GM23338 (cell line): ENCODE measurements around the gene PAX2. TPM values are rescaled to one million over a fixed set of nuclear protein-coding genes. Genes with fewer than 3 reads are reported as not detected.

Experiments used
- ATAC-seq: fragments of 200-7000 bp; cut with Tn5 transposase; 3 replicates; pipeline ENCODE4 v1.9.1; 2020
- DNase-seq: peaks from one replicate; pipeline ENCODE4 v3.0.0-alpha.2; 2015; ENCODE audit warnings: low spot score
- H2AFZ ChIP-seq: fragments of 200-600 bp; sonication (generic); 2 replicates; pipeline ENCODE4 v1.8.0; 2016; ENCODE audit warnings: antibody characterized with exemption, mild to moderate bottlenecking, moderate library complexity
- H3F3A ChIP-seq: fragments of 200-600 bp; sonication (generic); replicated peaks from 2 replicates; pipeline ENCODE4 v1.8.0; 2017; ENCODE audit warnings: antibody characterized with exemption, mixed run types, low read depth
- H3K27ac ChIP-seq: fragments of 200-600 bp; sonication (generic); 2 replicates; pipeline ENCODE4 v1.6.1; 2016; ENCODE audit warnings: low read depth
- H3K27me3 ChIP-seq: fragments of 200-600 bp; sonication (generic); 2 replicates; pipeline ENCODE4 v1.8.0; 2016; ENCODE audit warnings: mild to moderate bottlenecking, mixed run types, moderate library complexity; ENCODE audit not compliant: insufficient read depth
- H3K36me3 ChIP-seq: fragments of 200-600 bp; sonication (generic); 2 replicates; pipeline ENCODE4 v1.8.0; 2016; ENCODE audit warnings: mild to moderate bottlenecking; ENCODE audit not compliant: insufficient read depth
- H3K4me1 ChIP-seq: fragments of 200-600 bp; sonication (generic); 2 replicates; pipeline ENCODE4 v1.8.0; 2016; ENCODE audit warnings: mild to moderate bottlenecking, moderate library complexity; ENCODE audit not compliant: insufficient read depth
- H3K4me2 ChIP-seq: fragments of 200-600 bp; sonication (generic); 2 replicates; pipeline ENCODE4 v1.7.1; 2017; ENCODE audit warnings: mixed run types
- H3K4me3 ChIP-seq: fragments of 200-600 bp; sonication (generic); 2 replicates; pipeline ENCODE4 v1.6.1; 2016; ENCODE audit warnings: mixed run types
- H3K79me2 ChIP-seq: fragments of 200-600 bp; sonication (generic); replicated peaks from 2 replicates; pipeline ENCODE4 v1.8.0; 2017; ENCODE audit warnings: mild to moderate bottlenecking; ENCODE audit not compliant: insufficient read depth
- H3K9me2 ChIP-seq: fragments of 200-600 bp; sonication (generic); 2 replicates; pipeline ENCODE4 v1.8.0; 2017; ENCODE audit not compliant: insufficient read depth
- H4K20me1 ChIP-seq: fragments of 200-600 bp; sonication (generic); replicated peaks from 2 replicates; pipeline ENCODE4 v1.8.0; 2017; ENCODE audit warnings: mild to moderate bottlenecking; ENCODE audit not compliant: insufficient read depth
- H3K27ac Mint-ChIP-seq: 2 replicates; pipeline ENCODE4 v1.8.0; 2020; ENCODE audit warnings: inconsistent platforms, mild to moderate bottlenecking, moderate library complexity, mixed read lengths
- H3K27me3 Mint-ChIP-seq: 3 replicates; pipeline ENCODE4 v1.8.0; 2022; ENCODE audit warnings: low read depth, mild to moderate bottlenecking, moderate library complexity, mixed read lengths, inconsistent platforms; ENCODE audit not compliant: insufficient read depth, poor library complexity
- H3K36me3 Mint-ChIP-seq: 3 replicates; pipeline ENCODE4 v1.8.0; 2021; ENCODE audit warnings: low read depth, mild to moderate bottlenecking, inconsistent platforms, moderate library complexity, mixed read lengths
- H3K4me1 Mint-ChIP-seq: 3 replicates; pipeline ENCODE4 v1.8.0; 2020; ENCODE audit warnings: mild to moderate bottlenecking, inconsistent platforms, mixed read lengths
- H3K4me3 Mint-ChIP-seq: 3 replicates; pipeline ENCODE4 v1.8.0; 2021; ENCODE audit warnings: moderate library complexity, mild to moderate bottlenecking, inconsistent platforms, mixed read lengths
- H3K9me3 Mint-ChIP-seq: 3 replicates; pipeline ENCODE4 v1.8.0; 2020; ENCODE audit warnings: moderate library complexity, mild to moderate bottlenecking, inconsistent platforms, mixed read lengths
- CREB1 ChIP-seq: fragments of 250-450 bp; sonication (Bioruptor Pico); IDR thresholded peaks from 2 replicates; pipeline ENCODE4 v1.5.0; 2020; ENCODE audit warnings: low read depth, mild to moderate bottlenecking, moderate library complexity
- EZH2phosphoT487 ChIP-seq: fragments of 200-600 bp; sonication (generic); IDR thresholded peaks from one replicate; pipeline ENCODE4 v1.8.1; 2018; ENCODE audit warnings: antibody characterized with exemption; ENCODE audit not compliant: unreplicated experiment
- JUNB ChIP-seq: IDR thresholded peaks from one replicate; pipeline ENCODE4 v1.6.1; 2016; ENCODE audit warnings: antibody characterized with exemption; ENCODE audit not compliant: unreplicated experiment
- NANOG ChIP-seq: IDR thresholded peaks from 2 replicates; pipeline ENCODE4 v1.6.1; 2016; ENCODE audit warnings: antibody characterized with exemption, borderline replicate concordance
- POLR2AphosphoS5 ChIP-seq: IDR thresholded peaks from 2 replicates; pipeline ENCODE4 v1.6.1; 2016; ENCODE audit warnings: antibody characterized with exemption, low read depth
- STAT1 ChIP-seq: IDR thresholded peaks from one replicate; pipeline ENCODE4 v1.6.1; 2016; ENCODE audit warnings: antibody characterized with exemption; ENCODE audit not compliant: unreplicated experiment
- ZNF114 ChIP-seq: fragments of 250-450 bp; sonication (Bioruptor Pico); IDR thresholded peaks from 2 replicates; pipeline ENCODE4 v1.5.0; 2020; ENCODE audit warnings: mild to moderate bottlenecking, moderate library complexity
- polyA plus RNA-seq: library from polyadenylated mRNA; unstranded; fragments of >200 nt; fragmentation: Nextera tagmentation; extraction: Ambion mirVana; gene quantifications from 2 replicates; pipeline ENCODE4 v1.2.1, GENCODE V29; 2016
- total RNA-seq: library from RNA; depleted of rRNA; stranded (reverse); fragments of >200 nt; shearing (Covaris generic); gene quantifications from 2 replicates; pipeline ENCODE4 v1.2.3, GENCODE V29; 2014
- TF ChIP-seq, protein P1 (sequence below), 2 experiments: fragments of 200-600 bp in 1 of 2; sonication (generic) in 1 of 2; conservative IDR thresholded peaks; 2 replicates each; pipeline versions ENCODE4 v1.5.1 to v1.6.1; 2016 to 2017; ENCODE audit warnings: antibody characterized with exemption in 2 of 2, low read depth in 2 of 2, mild to moderate bottlenecking in 2 of 2, moderate library complexity in 1 of 2
- TF ChIP-seq, protein P2 (sequence below): fragments of 250-450 bp; sonication (Bioruptor Pico); IDR thresholded peaks from 2 replicates; pipeline ENCODE4 v1.5.0; 2020; ENCODE audit warnings: mild to moderate bottlenecking, moderate library complexity
- TF ChIP-seq, protein P3 (sequence below): IDR thresholded peaks from one replicate; pipeline ENCODE4 v1.6.1; 2018; ENCODE audit warnings: antibody characterized with exemption; ENCODE audit not compliant: unreplicated experiment
- TF ChIP-seq, protein P4 (sequence below): IDR thresholded peaks from 2 replicates; pipeline ENCODE4 v1.6.1; 2016; ENCODE audit warnings: antibody characterized with exemption

The PAX2 gene
- total and polyA plus RNA-seq, 2 experiments from 2014 or later, result not detected

DNA sequence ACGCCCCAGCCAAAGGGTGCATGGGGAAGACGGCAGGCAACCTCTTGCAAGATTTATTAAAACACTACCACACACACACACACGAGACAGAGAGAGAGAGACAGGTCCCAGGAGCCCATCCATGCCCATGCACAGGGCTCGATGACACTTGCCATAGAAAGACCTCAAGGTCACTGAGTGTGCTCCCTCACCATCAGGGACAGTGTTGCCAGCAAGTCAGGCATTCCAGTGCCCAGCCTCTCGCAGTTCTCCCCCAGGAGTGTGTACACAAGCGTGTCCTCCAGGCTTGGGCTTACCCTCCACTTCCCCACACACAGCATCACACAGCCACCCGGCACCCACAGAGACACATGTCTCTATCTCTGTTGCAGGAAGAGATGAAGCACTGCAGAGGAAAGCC, 120.6 kb downstream of the PAX2 start:
- ATAC-seq (no peak; the same call in 1 of the 3 replicates), DNase-seq (no peak)
- Histone ChIP-seq H3K27me3 (peaks cover 38% of the 10 kb centered on the region), H3K79me2 (no peaks in the 10 kb centered on the region), H3K4me2 (peak overlapping the region; percentile 90), H3K9me2 (no peaks in the 10 kb centered on the region), H3K36me3 (no peaks in the 10 kb centered on the region; the same call in 1 of the 2 replicates), H3K27ac (no peak overlapping the region), H3K4me1 (peaks cover 8% of the 10 kb centered on the region; the same call in 1 of the 2 replicates), H3F3A (no peaks in the 10 kb centered on the region), H2AFZ (peak overlapping the region; percentile 98; the same call in 1 of the 2 replicates), H3K4me3 (peak overlapping the region; percentile 54), H4K20me1 (no peaks in the 10 kb centered on the region)
- peak overlapping the region; percentile 66 for H3K4me3 Mint-ChIP-seq
- H3K36me3 Mint-ChIP-seq, result no peaks in the 10 kb centered on the region
- TF ChIP-seq CREB1 (CRISPR knock-in tag), result no peak
- TF ChIP-seq, protein P1, sequence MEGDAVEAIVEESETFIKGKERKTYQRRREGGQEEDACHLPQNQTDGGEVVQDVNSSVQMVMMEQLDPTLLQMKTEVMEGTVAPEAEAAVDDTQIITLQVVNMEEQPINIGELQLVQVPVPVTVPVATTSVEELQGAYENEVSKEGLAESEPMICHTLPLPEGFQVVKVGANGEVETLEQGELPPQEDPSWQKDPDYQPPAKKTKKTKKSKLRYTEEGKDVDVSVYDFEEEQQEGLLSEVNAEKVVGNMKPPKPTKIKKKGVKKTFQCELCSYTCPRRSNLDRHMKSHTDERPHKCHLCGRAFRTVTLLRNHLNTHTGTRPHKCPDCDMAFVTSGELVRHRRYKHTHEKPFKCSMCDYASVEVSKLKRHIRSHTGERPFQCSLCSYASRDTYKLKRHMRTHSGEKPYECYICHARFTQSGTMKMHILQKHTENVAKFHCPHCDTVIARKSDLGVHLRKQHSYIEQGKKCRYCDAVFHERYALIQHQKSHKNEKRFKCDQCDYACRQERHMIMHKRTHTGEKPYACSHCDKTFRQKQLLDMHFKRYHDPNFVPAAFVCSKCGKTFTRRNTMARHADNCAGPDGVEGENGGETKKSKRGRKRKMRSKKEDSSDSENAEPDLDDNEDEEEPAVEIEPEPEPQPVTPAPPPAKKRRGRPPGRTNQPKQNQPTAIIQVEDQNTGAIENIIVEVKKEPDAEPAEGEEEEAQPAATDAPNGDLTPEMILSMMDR (conservative IDR thresholded peaks at IDR 0.05; ENCODE audit: low read depth in 2 of 2), result no peak
- no peak for TF ChIP-seq ZNF114 (CRISPR knock-in tag)
- TF ChIP-seq EZH2phosphoT487, result no peak
- TF ChIP-seq, protein P2, sequence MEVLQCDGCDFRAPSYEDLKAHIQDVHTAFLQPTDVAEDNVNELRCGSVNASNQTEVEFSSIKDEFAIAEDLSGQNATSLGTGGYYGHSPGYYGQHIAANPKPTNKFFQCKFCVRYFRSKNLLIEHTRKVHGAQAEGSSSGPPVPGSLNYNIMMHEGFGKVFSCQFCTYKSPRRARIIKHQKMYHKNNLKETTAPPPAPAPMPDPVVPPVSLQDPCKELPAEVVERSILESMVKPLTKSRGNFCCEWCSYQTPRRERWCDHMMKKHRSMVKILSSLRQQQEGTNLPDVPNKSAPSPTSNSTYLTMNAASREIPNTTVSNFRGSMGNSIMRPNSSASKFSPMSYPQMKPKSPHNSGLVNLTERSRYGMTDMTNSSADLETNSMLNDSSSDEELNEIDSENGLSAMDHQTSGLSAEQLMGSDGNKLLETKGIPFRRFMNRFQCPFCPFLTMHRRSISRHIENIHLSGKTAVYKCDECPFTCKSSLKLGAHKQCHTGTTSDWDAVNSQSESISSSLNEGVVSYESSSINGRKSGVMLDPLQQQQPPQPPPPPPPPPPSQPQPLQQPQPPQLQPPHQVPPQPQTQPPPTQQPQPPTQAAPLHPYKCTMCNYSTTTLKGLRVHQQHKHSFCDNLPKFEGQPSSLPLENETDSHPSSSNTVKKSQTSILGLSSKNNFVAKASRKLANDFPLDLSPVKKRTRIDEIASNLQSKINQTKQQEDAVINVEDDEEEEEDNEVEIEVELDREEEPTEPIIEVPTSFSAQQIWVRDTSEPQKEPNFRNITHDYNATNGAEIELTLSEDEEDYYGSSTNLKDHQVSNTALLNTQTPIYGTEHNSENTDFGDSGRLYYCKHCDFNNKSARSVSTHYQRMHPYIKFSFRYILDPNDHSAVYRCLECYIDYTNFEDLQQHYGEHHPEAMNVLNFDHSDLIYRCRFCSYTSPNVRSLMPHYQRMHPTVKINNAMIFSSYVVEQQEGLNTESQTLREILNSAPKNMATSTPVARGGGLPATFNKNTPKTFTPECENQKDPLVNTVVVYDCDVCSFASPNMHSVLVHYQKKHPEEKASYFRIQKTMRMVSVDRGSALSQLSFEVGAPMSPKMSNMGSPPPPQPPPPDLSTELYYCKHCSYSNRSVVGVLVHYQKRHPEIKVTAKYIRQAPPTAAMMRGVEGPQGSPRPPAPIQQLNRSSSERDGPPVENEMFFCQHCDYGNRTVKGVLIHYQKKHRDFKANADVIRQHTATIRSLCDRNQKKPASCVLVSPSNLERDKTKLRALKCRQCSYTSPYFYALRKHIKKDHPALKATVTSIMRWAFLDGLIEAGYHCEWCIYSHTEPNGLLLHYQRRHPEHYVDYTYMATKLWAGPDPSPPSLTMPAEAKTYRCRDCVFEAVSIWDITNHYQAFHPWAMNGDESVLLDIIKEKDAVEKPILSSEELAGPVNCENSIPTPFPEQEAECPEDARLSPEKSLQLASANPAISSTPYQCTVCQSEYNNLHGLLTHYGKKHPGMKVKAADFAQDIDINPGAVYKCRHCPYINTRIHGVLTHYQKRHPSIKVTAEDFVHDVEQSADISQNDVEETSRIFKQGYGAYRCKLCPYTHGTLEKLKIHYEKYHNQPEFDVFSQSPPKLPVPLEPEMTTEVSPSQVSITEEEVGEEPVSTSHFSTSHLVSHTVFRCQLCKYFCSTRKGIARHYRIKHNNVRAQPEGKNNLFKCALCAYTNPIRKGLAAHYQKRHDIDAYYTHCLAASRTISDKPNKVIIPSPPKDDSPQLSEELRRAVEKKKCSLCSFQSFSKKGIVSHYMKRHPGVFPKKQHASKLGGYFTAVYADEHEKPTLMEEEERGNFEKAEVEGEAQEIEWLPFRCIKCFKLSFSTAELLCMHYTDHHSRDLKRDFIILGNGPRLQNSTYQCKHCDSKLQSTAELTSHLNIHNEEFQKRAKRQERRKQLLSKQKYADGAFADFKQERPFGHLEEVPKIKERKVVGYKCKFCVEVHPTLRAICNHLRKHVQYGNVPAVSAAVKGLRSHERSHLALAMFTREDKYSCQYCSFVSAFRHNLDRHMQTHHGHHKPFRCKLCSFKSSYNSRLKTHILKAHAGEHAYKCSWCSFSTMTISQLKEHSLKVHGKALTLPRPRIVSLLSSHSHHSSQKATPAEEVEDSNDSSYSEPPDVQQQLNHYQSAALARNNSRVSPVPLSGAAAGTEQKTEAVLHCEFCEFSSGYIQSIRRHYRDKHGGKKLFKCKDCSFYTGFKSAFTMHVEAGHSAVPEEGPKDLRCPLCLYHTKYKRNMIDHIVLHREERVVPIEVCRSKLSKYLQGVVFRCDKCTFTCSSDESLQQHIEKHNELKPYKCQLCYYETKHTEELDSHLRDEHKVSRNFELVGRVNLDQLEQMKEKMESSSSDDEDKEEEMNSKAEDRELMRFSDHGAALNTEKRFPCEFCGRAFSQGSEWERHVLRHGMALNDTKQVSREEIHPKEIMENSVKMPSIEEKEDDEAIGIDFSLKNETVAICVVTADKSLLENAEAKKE (CRISPR knock-in tag), result no peak
- TF ChIP-seq STAT1, result no peak
- no peak for TF ChIP-seq JUNB
- TF ChIP-seq NANOG, result no peak
- TF ChIP-seq, protein P3, sequence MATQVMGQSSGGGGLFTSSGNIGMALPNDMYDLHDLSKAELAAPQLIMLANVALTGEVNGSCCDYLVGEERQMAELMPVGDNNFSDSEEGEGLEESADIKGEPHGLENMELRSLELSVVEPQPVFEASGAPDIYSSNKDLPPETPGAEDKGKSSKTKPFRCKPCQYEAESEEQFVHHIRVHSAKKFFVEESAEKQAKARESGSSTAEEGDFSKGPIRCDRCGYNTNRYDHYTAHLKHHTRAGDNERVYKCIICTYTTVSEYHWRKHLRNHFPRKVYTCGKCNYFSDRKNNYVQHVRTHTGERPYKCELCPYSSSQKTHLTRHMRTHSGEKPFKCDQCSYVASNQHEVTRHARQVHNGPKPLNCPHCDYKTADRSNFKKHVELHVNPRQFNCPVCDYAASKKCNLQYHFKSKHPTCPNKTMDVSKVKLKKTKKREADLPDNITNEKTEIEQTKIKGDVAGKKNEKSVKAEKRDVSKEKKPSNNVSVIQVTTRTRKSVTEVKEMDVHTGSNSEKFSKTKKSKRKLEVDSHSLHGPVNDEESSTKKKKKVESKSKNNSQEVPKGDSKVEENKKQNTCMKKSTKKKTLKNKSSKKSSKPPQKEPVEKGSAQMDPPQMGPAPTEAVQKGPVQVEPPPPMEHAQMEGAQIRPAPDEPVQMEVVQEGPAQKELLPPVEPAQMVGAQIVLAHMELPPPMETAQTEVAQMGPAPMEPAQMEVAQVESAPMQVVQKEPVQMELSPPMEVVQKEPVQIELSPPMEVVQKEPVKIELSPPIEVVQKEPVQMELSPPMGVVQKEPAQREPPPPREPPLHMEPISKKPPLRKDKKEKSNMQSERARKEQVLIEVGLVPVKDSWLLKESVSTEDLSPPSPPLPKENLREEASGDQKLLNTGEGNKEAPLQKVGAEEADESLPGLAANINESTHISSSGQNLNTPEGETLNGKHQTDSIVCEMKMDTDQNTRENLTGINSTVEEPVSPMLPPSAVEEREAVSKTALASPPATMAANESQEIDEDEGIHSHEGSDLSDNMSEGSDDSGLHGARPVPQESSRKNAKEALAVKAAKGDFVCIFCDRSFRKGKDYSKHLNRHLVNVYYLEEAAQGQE, result no peak
- TF ChIP-seq, protein P4, sequence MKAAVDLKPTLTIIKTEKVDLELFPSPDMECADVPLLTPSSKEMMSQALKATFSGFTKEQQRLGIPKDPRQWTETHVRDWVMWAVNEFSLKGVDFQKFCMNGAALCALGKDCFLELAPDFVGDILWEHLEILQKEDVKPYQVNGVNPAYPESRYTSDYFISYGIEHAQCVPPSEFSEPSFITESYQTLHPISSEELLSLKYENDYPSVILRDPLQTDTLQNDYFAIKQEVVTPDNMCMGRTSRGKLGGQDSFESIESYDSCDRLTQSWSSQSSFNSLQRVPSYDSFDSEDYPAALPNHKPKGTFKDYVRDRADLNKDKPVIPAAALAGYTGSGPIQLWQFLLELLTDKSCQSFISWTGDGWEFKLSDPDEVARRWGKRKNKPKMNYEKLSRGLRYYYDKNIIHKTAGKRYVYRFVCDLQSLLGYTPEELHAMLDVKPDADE, result no peak
- TF ChIP-seq POLR2AphosphoS5, result no peak
- H3K9me3 Mint-ChIP-seq, result no peaks in the 10 kb centered on the region
- H3K27me3 Mint-ChIP-seq, result peaks cover 36% of the 10 kb centered on the region
- H3K27ac Mint-ChIP-seq, result no peak overlapping the region
- H3K4me1 Mint-ChIP-seq, result peaks cover 15% of the 10 kb centered on the region
